Spleen (tissue), 7 donors: ENCODE measurements around the gene CDS2.

ENCODE experiments used
- POLR2A ChIP-seq, 3 donors: fragments of 450-650 bp; IDR thresholded peaks; one replicate each; pipeline ENCODE4 v1.5.1; 2017; ENCODE audit warnings: antibody characterized with exemption in 3 of 3, mild to moderate bottlenecking in 1 of 3
- POLR2AphosphoS5 ChIP-seq, 3 donors: sonication (generic); formaldehyde crosslinking; IDR thresholded peaks; one replicate each; pipeline ENCODE4 v1.5.1; 2017; ENCODE audit warnings: antibody characterized with exemption in 3 of 3
- TF ChIP-seq, protein P1 (sequence below), 11 experiments: fragments of 200-600 bp in 7 of 11; fragments of 450-650 bp in 4 of 11; sonication (generic) in 4 of 11; IDR thresholded peaks in 8 of 11; conservative IDR thresholded peaks in 3 of 11; 1 replicate in 7 of 11; 2 replicates in 4 of 11; pipeline versions ENCODE4 v1.4.0 to v1.8.0; 2016 to 2021; ENCODE audit warnings: antibody characterized with exemption in 11 of 11, inconsistent platforms in 4 of 11, mild to moderate bottlenecking in 1 of 11
- donor health status: DM: no; HTN: no; CAD: no; lungs with moderate emphysema.
- donor health status: DM: no; HTN: no; CAD: no.
- donor health status: DM: no; HTN: no; CAD: no.

DNA sequence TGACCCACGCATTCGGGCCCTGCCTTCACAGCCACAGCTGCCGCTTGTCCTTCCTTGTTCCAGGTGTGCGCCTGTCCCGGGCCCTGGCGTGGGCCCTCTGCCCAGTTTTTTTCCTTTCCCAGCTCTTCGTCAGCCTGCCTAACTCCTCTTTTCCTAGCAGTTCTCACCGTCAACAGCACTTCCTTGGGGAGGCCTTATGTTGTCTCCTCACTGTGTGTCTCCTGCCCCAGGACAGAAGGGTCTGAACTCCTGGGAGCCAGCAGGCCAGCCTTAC lies 71.8 kb downstream of the CDS2 start:
- TF ChIP-seq, protein P1, sequence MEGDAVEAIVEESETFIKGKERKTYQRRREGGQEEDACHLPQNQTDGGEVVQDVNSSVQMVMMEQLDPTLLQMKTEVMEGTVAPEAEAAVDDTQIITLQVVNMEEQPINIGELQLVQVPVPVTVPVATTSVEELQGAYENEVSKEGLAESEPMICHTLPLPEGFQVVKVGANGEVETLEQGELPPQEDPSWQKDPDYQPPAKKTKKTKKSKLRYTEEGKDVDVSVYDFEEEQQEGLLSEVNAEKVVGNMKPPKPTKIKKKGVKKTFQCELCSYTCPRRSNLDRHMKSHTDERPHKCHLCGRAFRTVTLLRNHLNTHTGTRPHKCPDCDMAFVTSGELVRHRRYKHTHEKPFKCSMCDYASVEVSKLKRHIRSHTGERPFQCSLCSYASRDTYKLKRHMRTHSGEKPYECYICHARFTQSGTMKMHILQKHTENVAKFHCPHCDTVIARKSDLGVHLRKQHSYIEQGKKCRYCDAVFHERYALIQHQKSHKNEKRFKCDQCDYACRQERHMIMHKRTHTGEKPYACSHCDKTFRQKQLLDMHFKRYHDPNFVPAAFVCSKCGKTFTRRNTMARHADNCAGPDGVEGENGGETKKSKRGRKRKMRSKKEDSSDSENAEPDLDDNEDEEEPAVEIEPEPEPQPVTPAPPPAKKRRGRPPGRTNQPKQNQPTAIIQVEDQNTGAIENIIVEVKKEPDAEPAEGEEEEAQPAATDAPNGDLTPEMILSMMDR (IDR thresholded peaks at IDR 0.05 in 8 of 11, conservative IDR thresholded peaks at IDR 0.05 in 3 of 11), result no peak
- TF ChIP-seq POLR2A (IDR thresholded peaks at IDR 0.05) (no peak), POLR2AphosphoS5 (IDR thresholded peaks at IDR 0.05) (peak in 1 of 3 donors; percentile 26)
